Upper lobe of left lung (tissue), 4 donors: ENCODE results near the gene SCO2.

Experiments used
- EP300 ChIP-seq, 4 donors: sonication (generic); formaldehyde crosslinking; IDR thresholded peaks; one replicate each; pipeline ENCODE4 v1.5.1; 2017; ENCODE audit warnings: antibody characterized with exemption in 4 of 4, control low read depth in 2 of 4
- POLR2A ChIP-seq, 4 donors: fragments of 450-650 bp; IDR thresholded peaks; one replicate each; pipeline ENCODE4 v1.5.1; 2016 to 2017; ENCODE audit warnings: antibody characterized with exemption in 4 of 4, mild to moderate bottlenecking in 2 of 4
- TF ChIP-seq, protein P1 (sequence below), 6 experiments: fragments of 450-650 bp in 4 of 6; fragments of 200-600 bp in 2 of 6; sonication (generic) in 2 of 6; IDR thresholded peaks; one replicate each; pipeline ENCODE4 v1.5.1; 2016 to 2019; ENCODE audit warnings: antibody characterized with exemption in 6 of 6

DNA sequence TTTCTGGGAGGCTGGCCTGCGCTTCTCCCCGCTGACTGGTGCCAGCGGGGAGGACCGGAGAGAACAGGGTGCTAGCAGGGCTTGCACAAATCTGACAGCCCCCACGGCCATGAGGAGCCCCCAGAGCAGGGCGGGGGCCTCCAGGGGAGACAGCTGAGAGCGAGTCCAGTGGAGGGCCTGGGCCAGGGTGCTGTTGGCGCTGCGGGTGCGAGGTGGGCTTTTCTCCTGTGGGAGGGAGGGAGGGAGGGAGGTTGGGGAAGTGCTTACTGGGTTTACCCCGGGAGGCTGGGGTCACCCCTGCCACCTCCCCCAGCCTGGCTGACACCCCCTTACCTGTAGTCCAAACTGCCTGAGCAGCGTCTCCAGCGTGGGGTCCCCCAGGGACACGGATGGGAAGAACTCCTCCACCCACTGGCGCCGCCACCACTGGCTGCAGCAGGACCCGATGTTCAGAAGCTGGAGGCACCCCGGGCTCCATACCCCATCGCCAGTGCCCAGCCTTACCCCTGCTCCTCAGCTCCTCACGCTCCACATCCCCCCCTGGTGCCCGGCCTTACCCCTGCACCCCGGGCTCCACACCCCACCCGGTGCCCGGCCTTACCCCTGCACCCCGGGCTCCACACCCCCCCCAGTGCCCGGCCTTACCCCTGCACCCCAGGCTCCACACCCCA lies 21.8 kb downstream of the SCO2 start:
- TF ChIP-seq, protein P1, sequence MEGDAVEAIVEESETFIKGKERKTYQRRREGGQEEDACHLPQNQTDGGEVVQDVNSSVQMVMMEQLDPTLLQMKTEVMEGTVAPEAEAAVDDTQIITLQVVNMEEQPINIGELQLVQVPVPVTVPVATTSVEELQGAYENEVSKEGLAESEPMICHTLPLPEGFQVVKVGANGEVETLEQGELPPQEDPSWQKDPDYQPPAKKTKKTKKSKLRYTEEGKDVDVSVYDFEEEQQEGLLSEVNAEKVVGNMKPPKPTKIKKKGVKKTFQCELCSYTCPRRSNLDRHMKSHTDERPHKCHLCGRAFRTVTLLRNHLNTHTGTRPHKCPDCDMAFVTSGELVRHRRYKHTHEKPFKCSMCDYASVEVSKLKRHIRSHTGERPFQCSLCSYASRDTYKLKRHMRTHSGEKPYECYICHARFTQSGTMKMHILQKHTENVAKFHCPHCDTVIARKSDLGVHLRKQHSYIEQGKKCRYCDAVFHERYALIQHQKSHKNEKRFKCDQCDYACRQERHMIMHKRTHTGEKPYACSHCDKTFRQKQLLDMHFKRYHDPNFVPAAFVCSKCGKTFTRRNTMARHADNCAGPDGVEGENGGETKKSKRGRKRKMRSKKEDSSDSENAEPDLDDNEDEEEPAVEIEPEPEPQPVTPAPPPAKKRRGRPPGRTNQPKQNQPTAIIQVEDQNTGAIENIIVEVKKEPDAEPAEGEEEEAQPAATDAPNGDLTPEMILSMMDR (IDR thresholded peaks at IDR 0.05): no peak
- no peak for TF ChIP-seq EP300 (IDR thresholded peaks at IDR 0.05)
- TF ChIP-seq POLR2A (IDR thresholded peaks at IDR 0.05): no peak
